GM10266 (cell line): Measurements from ENCODE around the gene TFF3.

ENCODE experiments used
- DNase-seq: peaks from one replicate; pipeline ENCODE4 v3.0.0; 2012; ENCODE audit errors: extremely low spot score
- TF ChIP-seq, protein P1 (sequence below): IDR thresholded peaks from 2 replicates; pipeline ENCODE4 v1.5.1; 2012; ENCODE audit warnings: mild to moderate bottlenecking, low read depth; ENCODE audit not compliant: control insufficient read depth, insufficient read depth; ENCODE audit errors: missing control alignments

Gene TFF3

DNA sequence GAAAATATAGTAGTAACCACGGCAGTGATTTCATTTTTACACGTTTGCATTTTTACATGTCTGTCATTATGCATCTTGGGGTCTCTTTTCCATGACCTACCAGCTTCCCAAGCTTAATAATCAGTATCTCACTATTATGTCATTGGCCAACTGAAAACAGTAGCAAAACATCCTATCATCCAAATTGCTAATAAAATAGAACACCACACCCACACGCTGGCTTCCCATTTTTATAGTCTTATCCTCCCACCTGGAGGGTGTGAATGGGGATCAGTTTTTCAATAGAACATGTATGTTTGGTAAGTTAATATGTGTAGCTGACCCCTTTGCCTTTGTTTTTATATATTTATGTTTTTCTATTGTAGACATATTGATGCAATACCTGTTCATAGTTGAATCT, 11.8 kb downstream of the TFF3 start:
- TF ChIP-seq, protein P1, sequence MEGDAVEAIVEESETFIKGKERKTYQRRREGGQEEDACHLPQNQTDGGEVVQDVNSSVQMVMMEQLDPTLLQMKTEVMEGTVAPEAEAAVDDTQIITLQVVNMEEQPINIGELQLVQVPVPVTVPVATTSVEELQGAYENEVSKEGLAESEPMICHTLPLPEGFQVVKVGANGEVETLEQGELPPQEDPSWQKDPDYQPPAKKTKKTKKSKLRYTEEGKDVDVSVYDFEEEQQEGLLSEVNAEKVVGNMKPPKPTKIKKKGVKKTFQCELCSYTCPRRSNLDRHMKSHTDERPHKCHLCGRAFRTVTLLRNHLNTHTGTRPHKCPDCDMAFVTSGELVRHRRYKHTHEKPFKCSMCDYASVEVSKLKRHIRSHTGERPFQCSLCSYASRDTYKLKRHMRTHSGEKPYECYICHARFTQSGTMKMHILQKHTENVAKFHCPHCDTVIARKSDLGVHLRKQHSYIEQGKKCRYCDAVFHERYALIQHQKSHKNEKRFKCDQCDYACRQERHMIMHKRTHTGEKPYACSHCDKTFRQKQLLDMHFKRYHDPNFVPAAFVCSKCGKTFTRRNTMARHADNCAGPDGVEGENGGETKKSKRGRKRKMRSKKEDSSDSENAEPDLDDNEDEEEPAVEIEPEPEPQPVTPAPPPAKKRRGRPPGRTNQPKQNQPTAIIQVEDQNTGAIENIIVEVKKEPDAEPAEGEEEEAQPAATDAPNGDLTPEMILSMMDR = no peak
- DNase-seq = no peak

GRCh38 chr21:42302794-42303193, 12.4 kb downstream of the TFF3 start:
- DNase-seq = no peak
- TF ChIP-seq, protein P1 = no peak

DNA sequence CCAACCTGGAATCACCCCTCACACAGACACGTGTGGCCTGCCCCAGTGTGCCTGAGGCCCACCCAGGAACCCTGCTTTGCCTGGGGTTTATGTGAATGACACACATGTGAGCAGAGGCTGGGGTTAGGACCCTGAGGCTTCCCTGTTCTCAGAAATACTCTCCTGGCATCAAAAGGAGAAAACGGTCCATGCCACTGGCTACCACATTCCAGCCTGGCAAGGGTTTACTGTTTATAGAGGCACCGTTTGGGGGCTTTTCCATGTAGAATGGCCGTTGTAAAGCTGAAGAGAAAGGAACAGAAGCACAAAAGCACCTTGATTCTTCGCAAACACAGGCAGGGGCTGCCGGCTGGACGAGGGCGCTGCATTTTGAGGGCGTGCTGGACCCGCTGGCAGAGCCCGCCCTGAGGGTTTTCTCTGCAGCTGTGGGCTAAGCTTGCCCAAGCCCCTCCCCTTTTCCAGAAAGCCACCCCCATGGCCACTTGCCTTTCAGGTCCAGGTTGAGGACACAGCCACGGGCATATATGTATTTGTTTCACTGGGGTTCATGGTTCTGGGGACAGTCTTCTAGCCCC, 13.0 kb downstream of the TFF3 start:
- DNase-seq = no peak
- TF ChIP-seq, protein P1 = no peak

GRCh38 chr21:42301371-42302075, 13.7 kb downstream of the TFF3 start:
- DNase-seq = no peak
- TF ChIP-seq, protein P1 = no peak

DNA sequence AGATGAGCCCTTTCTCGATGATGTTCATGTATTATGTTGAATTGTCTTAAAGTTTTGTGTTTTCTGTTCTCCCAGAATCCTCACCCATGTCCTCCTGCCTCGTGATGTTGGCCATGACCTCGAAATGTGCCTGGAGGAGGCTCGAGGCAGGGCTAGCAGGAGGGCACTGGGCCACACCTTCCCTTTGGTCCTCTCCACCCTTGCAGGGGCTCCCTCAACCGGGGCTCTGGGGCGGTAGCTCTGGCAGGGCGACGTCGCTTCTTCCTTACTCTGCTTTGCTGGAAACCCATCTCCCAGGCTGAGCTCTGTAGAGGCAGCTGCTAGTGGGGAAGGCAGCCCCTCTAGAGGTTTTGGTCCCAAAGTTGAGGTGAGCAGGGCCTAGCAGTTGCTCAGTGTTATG, 14.3 kb downstream of the TFF3 start:
- DNase-seq = no peak
- TF ChIP-seq, protein P1 = no peak

- TF ChIP-seq, protein P1 = no peak
- DNase-seq = no peak
Observed at GRCh38 chr21:42300045-42300583, 15.1 kb downstream of the TFF3 start.

- TF ChIP-seq, protein P1 = no peak
- DNase-seq = no peak
Observed at GRCh38 chr21:42299324-42300044, 15.7 kb downstream of the TFF3 start.
